PC-3 (cell line): ENCODE measurements around the gene CFAP46. TPM values are rescaled to one million over a fixed set of nuclear protein-coding genes. Genes with fewer than 3 reads are reported as not detected.

Source experiments
- ATAC-seq: fragments of 200-7000 bp; cut with Tn5 transposase; 2 replicates; pipeline ENCODE4 v1.9.1; 2020; ENCODE audit warnings: mild to moderate bottlenecking, moderate library complexity
- BruUV-seq: library from RNA; stranded (reverse); fragments of 400-500 nt; replicated peaks from 2 replicates; lab custom pipeline; 2021; lab: Mats Ljungman, UMichigan
- CTCF ChIA-PET: fragments of 300-600 bp; sonication (Branson Sonifier 250); formaldehyde crosslinking; loops from one replicate; lab custom pipeline; 2022; ENCODE audit warnings: antibody characterized with exemption; lab: Charles Lee
- POLR2A ChIA-PET: fragments of 300-600 bp; sonication (Branson Sonifier 250); formaldehyde crosslinking; loops from one replicate; lab custom pipeline; 2022; ENCODE audit warnings: antibody characterized with exemption; ENCODE audit not compliant: unreplicated experiment; lab: Charles Lee
- DNase-seq: peaks from one replicate; pipeline ENCODE4 v3.0.0-alpha.2; 2015
- H2AFZ ChIP-seq: fragments of 300-600 bp; sonication (generic); 2 replicates; pipeline ENCODE4 v1.6.0; 2016; ENCODE audit warnings: antibody characterized with exemption, low read length
- H3F3A ChIP-seq: fragments of 300-600 bp; sonication (generic); one replicate; pipeline ENCODE4 v1.6.0; 2017; ENCODE audit warnings: antibody characterized with exemption, low read length, control low read depth, mild to moderate bottlenecking; ENCODE audit not compliant: unreplicated experiment
- H3K27ac ChIP-seq: fragments of 300-600 bp; sonication (generic); 2 replicates; pipeline ENCODE4 v1.5.1; 2016; ENCODE audit warnings: mild to moderate bottlenecking, low read length
- H3K27me3 ChIP-seq: fragments of 300-600 bp; sonication (generic); 2 replicates; pipeline ENCODE4 v1.6.1; 2016; ENCODE audit warnings: low read length, mixed read lengths
- H3K36me3 ChIP-seq: fragments of 300-600 bp; sonication (generic); 2 replicates; pipeline ENCODE4 v1.6.1; 2016; ENCODE audit warnings: low read depth, mixed run types, low read length, mixed read lengths
- H3K4me1 ChIP-seq: fragments of 300-600 bp; sonication (generic); 2 replicates; pipeline ENCODE4 v1.5.1; 2016; ENCODE audit warnings: low read length; ENCODE audit not compliant: insufficient read depth
- H3K4me2 ChIP-seq: fragments of 300-600 bp; sonication (generic); 2 replicates; pipeline ENCODE4 v1.6.0; 2016; ENCODE audit warnings: low read length
- H3K4me3 ChIP-seq: fragments of 300-600 bp; sonication (generic); 2 replicates; pipeline ENCODE4 v1.5.1; 2016; ENCODE audit warnings: mild to moderate bottlenecking, low read length, mixed read lengths
- H3K79me2 ChIP-seq: fragments of 300-600 bp; sonication (generic); 2 replicates; pipeline ENCODE4 v1.6.1; 2017; ENCODE audit warnings: low read length, mixed read lengths
- H3K9ac ChIP-seq: fragments of 300-600 bp; sonication (generic); 2 replicates; pipeline ENCODE4 v1.6.0; 2016; ENCODE audit warnings: mild to moderate bottlenecking, low read length
- H3K9me2 ChIP-seq: fragments of 300-600 bp; sonication (generic); replicated peaks from 2 replicates; pipeline ENCODE4 v1.6.1; 2016; ENCODE audit warnings: mixed run types, low read length, mixed read lengths
- H3K9me3 ChIP-seq: fragments of 300-600 bp; sonication (generic); 2 replicates; pipeline ENCODE4 v1.6.1; 2016; ENCODE audit warnings: low read length, mixed read lengths
- H4K20me1 ChIP-seq: fragments of 300-600 bp; sonication (generic); 2 replicates; pipeline ENCODE4 v1.6.1; 2016; ENCODE audit warnings: low read length, mixed read lengths
- CTCF ChIP-seq: fragments of 300-600 bp; sonication (generic); conservative IDR thresholded peaks from 2 replicates; pipeline ENCODE4 v1.5.1; 2017; ENCODE audit warnings: antibody characterized with exemption, low read depth, mild to moderate bottlenecking, low read length
- EZH2 ChIP-seq: fragments of 300-600 bp; sonication (generic); IDR thresholded peaks from one replicate; pipeline ENCODE4 v1.6.1; 2017; ENCODE audit warnings: antibody characterized with exemption, mild to moderate bottlenecking, low read length; ENCODE audit not compliant: unreplicated experiment
- EZH2phosphoT487 ChIP-seq: fragments of 300-600 bp; sonication (generic); IDR thresholded peaks from 2 replicates; pipeline ENCODE4 v1.6.1; 2018; ENCODE audit warnings: mild to moderate bottlenecking, antibody characterized with exemption, low read length, borderline replicate concordance
- intact Hi-C: fragments of 100-400 bp; cut with micrococcal nuclease; formaldehyde crosslinking; loops from 2 replicates; pipeline ENCODE4 v1.9.0; 2023
- total RNA-seq: library from RNA; depleted of rRNA; stranded (reverse); fragments of >200 nt; gene quantifications from 2 replicates; pipeline ENCODE4 v1.2.3, GENCODE V29; 2014

The CFAP46 gene
- total RNA-seq, 1 experiment from 2014 or later: 0.04 TPM

DNA sequence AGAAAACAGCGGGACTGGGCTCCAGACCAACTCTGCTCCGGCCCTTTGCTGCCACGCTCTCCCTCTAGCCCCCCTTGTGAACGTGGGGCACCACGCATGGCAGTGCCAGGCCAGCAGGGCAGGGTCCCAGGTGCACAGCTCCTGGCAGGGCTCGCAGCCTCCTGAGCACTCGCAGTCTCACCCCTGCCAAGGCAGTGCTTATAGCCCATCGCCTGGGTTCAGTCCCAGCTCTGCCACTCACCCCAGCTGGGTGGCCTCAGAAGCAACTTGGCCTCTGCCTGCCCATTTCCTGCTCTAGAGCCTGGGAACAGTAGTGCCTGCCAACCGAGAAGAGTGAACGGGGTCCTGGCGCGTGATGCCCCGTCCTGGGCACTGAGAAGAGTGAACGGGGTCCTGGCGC is 36.3 kb downstream of the CFAP46 start:
- Histone ChIP-seq H3K4me3 (no peak overlapping the region), H3F3A (no peaks in the 10 kb centered on the region), H3K9ac (no peak overlapping the region), H2AFZ (no peak overlapping the region), H3K36me3 (no peaks in the 10 kb centered on the region), H3K27me3 (peaks cover 15% of the 10 kb centered on the region), H3K9me2 (no peaks in the 10 kb centered on the region), H4K20me1 (no peaks in the 10 kb centered on the region), H3K4me2 (no peak overlapping the region), H3K4me1 (no peaks in the 10 kb centered on the region), H3K9me3 (no peaks in the 10 kb centered on the region), H3K27ac (no peak overlapping the region), H3K79me2 (no peaks in the 10 kb centered on the region)
- CTCF ChIA-PET: no interaction called here
- no TSS peak for BruUV-seq
- TF ChIP-seq EZH2 (no peak), EZH2phosphoT487 (no peak), CTCF (no peak)
- POLR2A ChIA-PET: no interaction called here
- intact Hi-C loops: no loop called here
- DNase-seq (no peak), ATAC-seq (no peak)

DNA sequence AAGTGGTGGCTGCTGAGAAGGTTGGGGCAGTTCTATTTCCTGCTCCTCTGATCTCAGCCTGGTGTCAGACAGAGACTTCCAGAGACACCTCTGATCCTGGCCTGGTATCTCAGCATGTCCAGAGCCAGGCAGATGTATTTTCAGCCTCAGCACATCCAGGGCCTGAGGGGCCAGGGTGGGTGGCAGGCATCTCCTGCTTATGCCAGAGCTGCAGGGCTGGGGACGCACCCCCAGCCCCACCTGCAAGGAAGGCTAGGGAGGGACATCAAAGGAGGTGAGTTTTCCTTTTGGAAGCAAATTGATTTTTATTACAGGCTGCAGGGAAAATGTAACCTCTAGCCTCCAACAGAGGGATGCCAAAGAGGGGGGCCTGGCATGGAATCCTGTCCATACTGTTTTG is 36.7 kb downstream of the CFAP46 start:
- no peaks in the 10 kb centered on the region for H3K4me1 ChIP-seq
- no peaks in the 10 kb centered on the region for H4K20me1 ChIP-seq
- H3K27me3 ChIP-seq: peaks cover 20% of the 10 kb centered on the region
- no TSS peak for BruUV-seq
- H3K9me3 ChIP-seq: no peaks in the 10 kb centered on the region
- H3K9ac ChIP-seq: no peak overlapping the region
- no peaks in the 10 kb centered on the region for H3K9me2 ChIP-seq
- H3F3A ChIP-seq: no peaks in the 10 kb centered on the region
- no peak overlapping the region for H3K4me3 ChIP-seq
- no peaks in the 10 kb centered on the region for H3K36me3 ChIP-seq
- ATAC-seq (no peak), DNase-seq (no peak)
- H3K79me2 ChIP-seq: no peaks in the 10 kb centered on the region
- CTCF ChIA-PET: no interaction called here
- no peak overlapping the region for H3K4me2 ChIP-seq
- TF ChIP-seq EZH2phosphoT487 (no peak), CTCF (no peak), EZH2 (no peak)
- intact Hi-C loops: no loop called here
- POLR2A ChIA-PET: no interaction called here
- no peak overlapping the region for H3K27ac ChIP-seq
- no peak overlapping the region for H2AFZ ChIP-seq

DNA sequence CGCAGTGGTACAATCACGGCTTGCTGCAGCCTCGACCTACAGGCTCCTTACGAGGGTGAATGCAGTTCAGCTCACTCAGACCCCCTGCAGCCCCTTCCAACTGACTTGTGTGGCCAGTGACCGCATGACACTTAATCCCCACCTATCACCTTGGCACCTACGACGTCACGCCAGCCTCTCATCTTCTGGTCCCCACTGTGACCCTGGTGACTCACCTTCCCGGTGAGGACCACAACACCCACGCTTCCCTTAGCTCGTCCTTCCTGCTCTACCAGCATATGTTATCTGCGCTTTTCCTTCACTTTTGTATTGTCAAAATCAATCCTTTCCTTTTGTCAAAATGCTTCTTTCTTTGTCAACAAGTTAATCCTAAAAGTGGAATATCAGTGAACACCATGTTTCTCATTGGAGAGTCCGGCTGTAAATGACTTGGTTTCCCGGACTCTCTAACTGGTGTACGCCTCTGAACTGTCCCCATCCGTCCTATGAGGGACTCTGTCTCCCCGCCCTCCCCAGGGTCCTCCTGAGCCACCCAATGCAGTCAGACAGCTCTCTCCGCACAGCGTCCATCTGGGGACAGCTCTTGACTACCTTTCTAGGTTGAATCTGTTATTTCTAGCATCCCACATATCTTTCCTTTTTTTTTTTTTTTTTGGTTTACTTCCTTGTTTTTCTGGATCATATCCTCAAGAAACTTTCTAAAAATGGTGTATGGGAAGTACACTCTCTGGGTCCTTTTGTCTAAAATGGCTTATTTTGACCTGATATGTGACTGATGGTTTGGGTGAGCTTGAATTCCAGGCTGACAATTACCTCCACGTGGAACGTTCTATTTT is 37.3 kb downstream of the CFAP46 start:
- H4K20me1 ChIP-seq: no peaks in the 10 kb centered on the region
- no peak overlapping the region for H3K9ac ChIP-seq
- H3K4me1 ChIP-seq: no peaks in the 10 kb centered on the region
- no peak overlapping the region for H3K27ac ChIP-seq
- no peaks in the 10 kb centered on the region for H3K9me2 ChIP-seq
- CTCF ChIA-PET: interaction anchor here (0.7 kb wide), 1 partner anchor 228 kb away, joined by 7 read pairs; no protein-coding TSS in a partner anchor
- no peak overlapping the region for H3K4me2 ChIP-seq
- DNase-seq (no peak), ATAC-seq (no peak)
- intact Hi-C loops: no loop called here
- POLR2A ChIA-PET: no interaction called here
- H3F3A ChIP-seq: no peaks in the 10 kb centered on the region
- no peaks in the 10 kb centered on the region for H3K36me3 ChIP-seq
- TF ChIP-seq EZH2 (no peak), EZH2phosphoT487 (no peak), CTCF (no peak)
- no peak overlapping the region for H2AFZ ChIP-seq
- H3K79me2 ChIP-seq: no peaks in the 10 kb centered on the region
- peaks cover 26% of the 10 kb centered on the region for H3K27me3 ChIP-seq
- no peaks in the 10 kb centered on the region for H3K9me3 ChIP-seq
- no peak overlapping the region for H3K4me3 ChIP-seq
- BruUV-seq: no TSS peak
